A673 (cell line): ENCODE results near the gene ZIM2. TPM values are rescaled to one million over a fixed set of nuclear protein-coding genes. Genes with fewer than 3 reads are reported as not detected.

Experiments
- BruUV-seq: library from RNA; stranded (reverse); fragments of 400-500 nt; replicated peaks from 2 replicates; lab custom pipeline; 2021; lab: Mats Ljungman, UMichigan
- CTCF ChIA-PET: fragments of 300-600 bp; sonication (Branson Sonifier 250); formaldehyde crosslinking; loops from one replicate; lab custom pipeline; 2022; ENCODE audit warnings: antibody characterized with exemption; lab: Charles Lee
- POLR2A ChIA-PET: fragments of 300-600 bp; sonication (Branson Sonifier 250); formaldehyde crosslinking; loops from one replicate; lab custom pipeline; 2022; ENCODE audit warnings: antibody characterized with exemption; ENCODE audit not compliant: low non-redundant PET; lab: Charles Lee
- DNase-seq: peaks from one replicate; pipeline ENCODE4 v3.0.0-alpha.2; 2015; ENCODE audit warnings: low spot score
- H3K27ac ChIP-seq: fragments of 200-600 bp; sonication (generic); 2 replicates; pipeline ENCODE4 v1.5.1; 2016; ENCODE audit warnings: mixed run types, low read depth, mild to moderate bottlenecking, mixed read lengths, antibody characterized with exemption, low read length; ENCODE audit not compliant: poor library complexity, severe bottlenecking
- H3K27me3 ChIP-seq: fragments of 200-600 bp; sonication (generic); replicated peaks from 2 replicates; pipeline ENCODE4 v1.6.1; 2017; ENCODE audit warnings: mixed run types, low read depth, mild to moderate bottlenecking, mixed read lengths, antibody characterized with exemption, low read length; ENCODE audit not compliant: insufficient read depth, poor library complexity
- H3K36me3 ChIP-seq: fragments of 200-600 bp; sonication (generic); 2 replicates; pipeline ENCODE4 v1.6.1; 2016; ENCODE audit warnings: mixed run types, mild to moderate bottlenecking, mixed read lengths, antibody characterized with exemption, low read length; ENCODE audit not compliant: insufficient read depth, poor library complexity, severe bottlenecking
- H3K4me1 ChIP-seq: fragments of 200-600 bp; sonication (generic); 2 replicates; pipeline ENCODE4 v1.6.1; 2017; ENCODE audit warnings: mixed run types, mild to moderate bottlenecking, mixed read lengths, antibody characterized with exemption, low read length; ENCODE audit not compliant: insufficient read depth, poor library complexity, severe bottlenecking
- H3K4me3 ChIP-seq: fragments of 200-600 bp; sonication (generic); 2 replicates; pipeline ENCODE4 v1.5.1; 2016; ENCODE audit warnings: low read depth, mixed run types, mild to moderate bottlenecking, mixed read lengths, low read length; ENCODE audit not compliant: poor library complexity, severe bottlenecking
- H3K9me3 ChIP-seq: fragments of 200-600 bp; sonication (generic); 2 replicates; pipeline ENCODE4 v1.6.1; 2016; ENCODE audit warnings: mixed run types, low read depth, mild to moderate bottlenecking, mixed read lengths, antibody characterized with exemption, low read length; ENCODE audit not compliant: poor library complexity, severe bottlenecking
- CTCF ChIP-seq: fragments of 300-800, 200-600 bp; sonication (generic); conservative IDR thresholded peaks from 2 replicates; pipeline ENCODE4 v1.5.1; 2017; ENCODE audit warnings: low read depth, mild to moderate bottlenecking, antibody characterized with exemption, low read length, moderate library complexity, mixed read lengths
- EZH2 ChIP-seq: fragments of 200-600 bp; sonication (generic); IDR thresholded peaks from 2 replicates; pipeline ENCODE4 v1.6.1; 2017; ENCODE audit warnings: borderline replicate concordance, low read depth, mild to moderate bottlenecking, mixed read lengths, antibody characterized with exemption, low read length; ENCODE audit not compliant: poor library complexity, severe bottlenecking
- intact Hi-C: fragments of 100-400 bp; cut with micrococcal nuclease; formaldehyde crosslinking; loops from one replicate; pipeline ENCODE4 v1.10.0; 2022; ENCODE audit not compliant: unreplicated experiment
- total RNA-seq: library from RNA; stranded (reverse); gene quantifications from 2 replicates; pipeline ENCODE4 v1.2.3, GENCODE V29; 2021

The ZIM2 gene
- total RNA-seq, 1 experiment from 2014 or later: 4.6 TPM

GRCh38 chr19:56880592-56881190, 40.2 kb upstream of the ZIM2 start:
- Histone ChIP-seq H3K27me3 (no peaks in the 10 kb centered on the region), H3K36me3 (no peaks in the 10 kb centered on the region), H3K27ac (no peak overlapping the region), H3K9me3 (peaks cover 8% of the 10 kb centered on the region), H3K4me3 (no peak overlapping the region), H3K4me1 (no peaks in the 10 kb centered on the region)
- no peak for TF ChIP-seq EZH2
- no peak for TF ChIP-seq CTCF
- intact Hi-C loops: no loop called here
- no TSS peak for BruUV-seq
- no peak for DNase-seq
- POLR2A ChIA-PET: no interaction called here
- CTCF ChIA-PET: no interaction called here

GRCh38 chr19:56877069-56877715, 36.7 kb upstream of the ZIM2 start:
- Histone ChIP-seq H3K36me3 (no peaks in the 10 kb centered on the region), H3K4me1 (no peaks in the 10 kb centered on the region), H3K9me3 (peaks cover 4% of the 10 kb centered on the region), H3K4me3 (no peak overlapping the region), H3K27ac (no peak overlapping the region), H3K27me3 (no peaks in the 10 kb centered on the region)
- ChIA-PET POLR2A (no interaction called here), CTCF (no interaction called here)
- intact Hi-C loops: no loop called here
- BruUV-seq: no TSS peak
- no peak for TF ChIP-seq EZH2
- TF ChIP-seq CTCF: no peak
- DNase-seq: no peak

- no peaks in the 10 kb centered on the region for H3K27me3 ChIP-seq
- CTCF ChIA-PET: no interaction called here
- POLR2A ChIA-PET: no interaction called here
- DNase-seq: no peak
- intact Hi-C loops: no loop called here
- no TSS peak for BruUV-seq
- H3K9me3 ChIP-seq: peaks cover 1% of the 10 kb centered on the region
- H3K4me1 ChIP-seq: no peaks in the 10 kb centered on the region
- H3K27ac ChIP-seq: no peak overlapping the region
- TF ChIP-seq CTCF (no peak), EZH2 (no peak)
- no peak overlapping the region for H3K4me3 ChIP-seq
- H3K36me3 ChIP-seq: no peaks in the 10 kb centered on the region
Observed at GRCh38 chr19:56875717-56876116, 35.2 kb upstream of the ZIM2 start.
